OCI-LY1 (cell line): ENCODE measurements around the gene LRRFIP1.
A peak's percentile ranks its signal among the peaks of the same experiment; 100 is the strongest.

ENCODE experiments used
- H2AFZ ChIP-seq: fragments of 200-600 bp; sonication (generic), shearing (Covaris generic); 2 replicates; pipeline ENCODE4 v1.6.0; 2014; ENCODE audit warnings: antibody characterized with exemption, mild to moderate bottlenecking, low read length
- H3F3A ChIP-seq: fragments of 200-600 bp; sonication (generic), shearing (Covaris generic); 2 replicates; pipeline ENCODE4 v1.6.0; 2014; ENCODE audit warnings: mild to moderate bottlenecking, antibody characterized with exemption, low read length, moderate library complexity; ENCODE audit not compliant: insufficient read depth
- H3K27ac ChIP-seq: fragments of 200-600 bp; sonication (generic); 2 replicates; pipeline ENCODE4 v1.5.1; 2014; ENCODE audit warnings: low read length, mixed run types, mild to moderate bottlenecking, low read depth; ENCODE audit not compliant: poor library complexity, severe bottlenecking
- H3K27me3 ChIP-seq: fragments of 200-600 bp; sonication (generic); 2 replicates; pipeline ENCODE4 v1.6.0; 2014; ENCODE audit warnings: antibody characterized with exemption, mild to moderate bottlenecking, low read length, moderate library complexity; ENCODE audit not compliant: insufficient read depth
- H3K36me3 ChIP-seq: fragments of 200-600 bp; sonication (generic); 2 replicates; pipeline ENCODE4 v1.6.1; 2014; ENCODE audit warnings: mild to moderate bottlenecking, antibody characterized with exemption, low read length, moderate library complexity, mixed read lengths; ENCODE audit not compliant: insufficient read depth
- H3K4me1 ChIP-seq: fragments of 200-600 bp; sonication (generic); 2 replicates; pipeline ENCODE4 v1.5.1; 2014; ENCODE audit warnings: mild to moderate bottlenecking, low read length, moderate library complexity; ENCODE audit not compliant: insufficient read depth, severe bottlenecking
- H3K4me2 ChIP-seq: fragments of 200-600 bp; sonication (generic), shearing (Covaris generic); 2 replicates; pipeline ENCODE4 v1.6.1; 2014; ENCODE audit warnings: low read length
- H3K4me3 ChIP-seq: fragments of 200-600 bp; sonication (generic); 2 replicates; pipeline ENCODE4 v1.5.1; 2014; ENCODE audit warnings: low read length, low read depth, mild to moderate bottlenecking, mixed read lengths; ENCODE audit not compliant: poor library complexity, severe bottlenecking
- H3K79me2 ChIP-seq: fragments of 200-600 bp; shearing (Covaris generic); 2 replicates; pipeline ENCODE4 v1.6.1; 2016; ENCODE audit warnings: mixed run types, low read length, mixed read lengths; ENCODE audit not compliant: insufficient read depth
- H3K9ac ChIP-seq: fragments of 200-600 bp; sonication (generic), shearing (Covaris generic); 2 replicates; pipeline ENCODE4 v1.6.1; 2014; ENCODE audit warnings: mild to moderate bottlenecking, low read length, mixed read lengths
- H3K9me2 ChIP-seq: fragments of 200-600 bp; sonication (generic), shearing (Covaris generic); 2 replicates; pipeline ENCODE4 v1.6.1; 2014; ENCODE audit warnings: low read depth, mild to moderate bottlenecking, low read length, mixed read lengths
- H3K9me3 ChIP-seq: fragments of 200-600 bp; shearing (Covaris generic); 2 replicates; pipeline ENCODE4 v1.6.1; 2014; ENCODE audit warnings: low read length, mixed read lengths
- H4K20me1 ChIP-seq: fragments of 200-600 bp; sonication (generic), shearing (Covaris generic); 2 replicates; pipeline ENCODE4 v1.6.0; 2016; ENCODE audit warnings: mild to moderate bottlenecking, low read length; ENCODE audit not compliant: insufficient read depth
- EZH2 ChIP-seq: fragments of 200-600 bp; sonication (generic), shearing (Covaris generic); IDR thresholded peaks from 2 replicates; pipeline ENCODE4 v1.8.0; 2017; ENCODE audit warnings: borderline replicate concordance, mixed run types, mild to moderate bottlenecking, antibody characterized with exemption, low read length, moderate library complexity, mixed read lengths
- TF ChIP-seq, protein P1 (sequence below): fragments of 200-600 bp; sonication (generic), shearing (Covaris generic); IDR thresholded peaks from 2 replicates; pipeline ENCODE4 v1.5.1; 2017; ENCODE audit warnings: mild to moderate bottlenecking, antibody characterized with exemption, low read length, moderate library complexity, mixed read lengths

LRRFIP1 gene

DNA sequence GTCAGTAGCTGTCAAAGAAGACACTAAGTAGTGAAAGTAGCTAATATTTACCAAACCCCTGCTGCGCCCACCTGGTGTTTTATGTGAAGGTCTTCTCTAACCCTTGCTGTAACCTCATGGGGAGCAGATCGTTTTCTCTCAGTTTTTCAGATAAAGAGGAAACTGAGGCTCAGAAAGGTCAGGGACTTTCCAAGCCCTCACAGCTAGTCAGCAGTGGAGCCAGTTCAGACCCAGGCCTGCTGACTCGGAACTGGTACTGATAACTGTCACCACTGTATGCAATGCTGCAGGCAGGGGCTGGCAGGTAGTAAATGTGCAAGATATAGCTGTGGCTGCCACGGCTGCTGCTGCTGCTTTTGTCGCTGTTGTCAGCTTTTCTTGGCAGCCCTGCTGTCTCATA lies 69.1 kb downstream of the LRRFIP1 start:
- Histone ChIP-seq H3K27me3 (no peaks in the 10 kb centered on the region), H4K20me1 (no peaks in the 10 kb centered on the region), H3K9me3 (no peaks in the 10 kb centered on the region), H3K79me2 (peaks cover 78% of the 10 kb centered on the region), H3K27ac (peak overlapping the region; percentile 96), H3K36me3 (no peaks in the 10 kb centered on the region; the same call in 1 of the 2 replicates), H3K4me1 (peaks cover 79% of the 10 kb centered on the region), H3K4me2 (peak overlapping the region; percentile 87), H3K4me3 (peak overlapping the region; percentile 78), H3K9ac (peak overlapping the region; percentile 93), H3F3A (0 out of 2 replicates have a peak, but pooled peaks cover 7% of the 10 kb centered on the region), H3K9me2 (no peaks in the 10 kb centered on the region), H2AFZ (no peak overlapping the region)
- TF ChIP-seq EZH2: no peak
- TF ChIP-seq, protein P1, sequence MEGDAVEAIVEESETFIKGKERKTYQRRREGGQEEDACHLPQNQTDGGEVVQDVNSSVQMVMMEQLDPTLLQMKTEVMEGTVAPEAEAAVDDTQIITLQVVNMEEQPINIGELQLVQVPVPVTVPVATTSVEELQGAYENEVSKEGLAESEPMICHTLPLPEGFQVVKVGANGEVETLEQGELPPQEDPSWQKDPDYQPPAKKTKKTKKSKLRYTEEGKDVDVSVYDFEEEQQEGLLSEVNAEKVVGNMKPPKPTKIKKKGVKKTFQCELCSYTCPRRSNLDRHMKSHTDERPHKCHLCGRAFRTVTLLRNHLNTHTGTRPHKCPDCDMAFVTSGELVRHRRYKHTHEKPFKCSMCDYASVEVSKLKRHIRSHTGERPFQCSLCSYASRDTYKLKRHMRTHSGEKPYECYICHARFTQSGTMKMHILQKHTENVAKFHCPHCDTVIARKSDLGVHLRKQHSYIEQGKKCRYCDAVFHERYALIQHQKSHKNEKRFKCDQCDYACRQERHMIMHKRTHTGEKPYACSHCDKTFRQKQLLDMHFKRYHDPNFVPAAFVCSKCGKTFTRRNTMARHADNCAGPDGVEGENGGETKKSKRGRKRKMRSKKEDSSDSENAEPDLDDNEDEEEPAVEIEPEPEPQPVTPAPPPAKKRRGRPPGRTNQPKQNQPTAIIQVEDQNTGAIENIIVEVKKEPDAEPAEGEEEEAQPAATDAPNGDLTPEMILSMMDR: no peak

DNA sequence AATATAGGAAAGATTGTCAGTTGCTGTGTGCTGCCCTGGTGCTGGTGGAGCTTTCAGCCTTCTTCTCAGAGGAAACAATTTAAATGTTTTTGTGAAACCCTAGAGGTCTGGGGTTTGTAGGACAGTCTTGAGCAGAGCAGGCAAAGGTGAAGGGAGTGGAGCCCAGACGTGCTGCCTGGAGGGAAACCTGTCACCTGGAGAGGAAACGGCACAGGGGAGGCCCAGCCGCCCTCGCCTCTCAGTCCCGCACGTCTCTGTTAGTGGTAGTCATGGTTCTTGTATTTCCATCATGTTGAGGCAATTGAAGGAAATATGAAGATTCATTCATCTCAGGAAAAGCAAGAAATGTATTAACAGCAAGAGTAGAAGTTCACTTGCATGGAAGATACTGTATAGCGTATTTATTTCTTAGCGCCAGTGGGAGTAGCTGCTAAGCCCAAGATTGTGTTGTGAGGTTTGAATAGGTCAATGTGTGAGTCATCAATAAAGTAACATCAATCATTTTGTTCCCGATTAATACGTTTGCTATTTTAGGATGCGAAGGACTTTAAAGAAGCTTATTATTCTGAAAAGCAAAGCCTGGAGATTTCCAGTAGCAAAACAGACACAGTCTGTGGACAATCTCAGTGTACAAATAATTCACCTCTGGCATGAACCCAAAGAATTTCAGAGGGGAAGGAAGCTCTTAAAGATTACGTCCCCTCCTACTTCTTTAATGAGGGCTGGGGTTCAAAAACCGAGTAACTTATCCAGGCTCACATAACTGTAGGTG lies 70.4 kb downstream of the LRRFIP1 start:
- peak overlapping the region; percentile 20; the same call in 1 of the 2 replicates for H3K9ac ChIP-seq
- H4K20me1 ChIP-seq: no peaks in the 10 kb centered on the region
- no peaks in the 10 kb centered on the region for H3K27me3 ChIP-seq
- peaks cover 83% of the 10 kb centered on the region for H3K79me2 ChIP-seq
- no peaks in the 10 kb centered on the region; the same call in 1 of the 2 replicates for H3K36me3 ChIP-seq
- TF ChIP-seq EZH2: no peak
- TF ChIP-seq, protein P1: no peak
- H2AFZ ChIP-seq: no peak overlapping the region
- H3K4me3 ChIP-seq: peak overlapping the region; percentile 78
- no peaks in the 10 kb centered on the region for H3K9me2 ChIP-seq
- peak overlapping the region; percentile 87 for H3K4me2 ChIP-seq
- H3F3A ChIP-seq: 0 out of 2 replicates have a peak, but pooled peaks cover 7% of the 10 kb centered on the region
- peaks cover 92% of the 10 kb centered on the region for H3K4me1 ChIP-seq
- peak overlapping the region; percentile 96 for H3K27ac ChIP-seq
- H3K9me3 ChIP-seq: no peaks in the 10 kb centered on the region

DNA sequence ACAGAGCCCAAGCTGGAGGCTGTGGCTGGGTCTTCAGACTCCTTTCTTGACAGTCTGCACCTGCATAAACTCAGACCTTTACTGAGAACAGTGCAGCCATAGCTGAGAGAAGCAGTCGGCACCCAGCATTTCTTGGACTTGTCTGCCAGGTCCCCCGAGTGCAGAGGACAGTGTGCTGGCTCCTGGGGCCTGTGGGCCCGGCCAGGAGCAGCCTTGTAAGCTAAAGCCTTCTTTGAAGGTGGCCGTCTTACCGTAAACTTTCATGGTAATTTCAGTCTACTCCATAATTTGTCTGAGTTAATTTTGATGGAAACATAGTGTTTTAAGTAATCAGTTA lies 70.9 kb downstream of the LRRFIP1 start:
- H3K9me3 ChIP-seq: no peaks in the 10 kb centered on the region
- no peaks in the 10 kb centered on the region; the same call in 1 of the 2 replicates for H3K36me3 ChIP-seq
- H3K4me3 ChIP-seq: peak overlapping the region; percentile 78
- H3K9ac ChIP-seq: peak overlapping the region; percentile 20; the same call in 1 of the 2 replicates
- H3K27ac ChIP-seq: peak overlapping the region; percentile 96
- 0 out of 2 replicates have a peak, but pooled peaks cover 7% of the 10 kb centered on the region for H3F3A ChIP-seq
- H3K4me2 ChIP-seq: peak overlapping the region; percentile 87
- TF ChIP-seq, protein P1: no peak
- no peak for TF ChIP-seq EZH2
- H3K27me3 ChIP-seq: no peaks in the 10 kb centered on the region
- peaks cover 97% of the 10 kb centered on the region for H3K4me1 ChIP-seq
- peaks cover 77% of the 10 kb centered on the region for H3K79me2 ChIP-seq
- no peak overlapping the region for H2AFZ ChIP-seq
- no peaks in the 10 kb centered on the region for H4K20me1 ChIP-seq
- H3K9me2 ChIP-seq: no peaks in the 10 kb centered on the region
